Measurements from ENCODE around the gene MRPL27.
A peak's percentile ranks its signal among the peaks of the same experiment; 100 is the strongest.

Gene MRPL27

GRCh38 chr17:50359998-50360461 lies 13.0 kb downstream of the MRPL27 start:
- no peak for DNase-seq

DNA sequence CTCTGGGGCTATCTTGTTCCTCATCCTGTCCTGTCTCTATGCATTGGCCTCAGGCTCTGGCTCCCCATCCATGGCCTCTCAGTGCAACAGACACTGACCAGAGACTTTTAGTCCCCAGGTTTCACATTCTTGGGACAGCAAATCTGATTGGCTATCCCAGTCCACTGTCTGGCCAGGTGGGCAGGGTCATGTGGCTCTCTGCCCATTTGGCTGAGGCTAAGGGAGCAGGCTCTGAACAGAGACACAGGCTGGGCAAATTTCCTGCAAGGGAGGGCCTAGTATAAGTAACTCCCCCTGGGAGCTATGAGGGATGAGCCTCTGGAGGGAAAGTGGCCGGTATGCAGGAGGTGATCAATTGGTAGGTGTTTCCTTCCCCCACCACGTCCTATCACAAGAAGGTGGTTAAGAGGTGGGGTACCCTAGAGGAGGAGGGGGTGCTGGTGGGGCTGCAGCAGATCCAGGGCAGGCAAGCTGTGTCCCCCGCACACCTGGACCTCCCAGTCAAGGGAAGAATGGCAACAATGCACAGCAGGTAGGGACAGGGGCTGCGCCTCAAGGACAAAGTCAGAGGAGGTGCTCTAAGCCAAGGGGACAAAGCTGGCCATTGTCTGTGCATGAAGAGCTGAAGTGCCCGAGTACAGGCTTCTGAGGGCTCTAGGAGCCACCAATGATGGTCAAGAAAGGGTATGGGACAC lies 13.8 kb downstream of the MRPL27 start:
- no peak for DNase-seq

DNA sequence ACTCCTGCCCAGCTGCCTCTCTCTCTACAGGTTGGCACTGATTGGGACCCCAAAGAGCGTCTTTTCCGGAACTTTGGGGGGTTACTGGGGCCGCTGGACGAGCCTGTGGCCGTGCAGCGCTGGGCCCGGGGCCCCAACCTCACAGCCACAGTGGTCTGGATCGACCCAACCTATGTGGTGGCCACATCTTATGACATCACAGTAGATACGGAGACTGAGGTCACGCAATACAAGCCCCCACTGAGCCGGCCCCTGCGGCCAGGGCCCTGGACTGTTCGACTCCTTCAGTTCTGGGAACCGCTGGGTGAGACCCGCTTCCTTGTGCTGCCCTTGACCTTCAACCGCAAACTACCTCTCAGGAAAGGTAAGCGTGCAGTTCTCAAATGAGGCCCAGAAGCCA lies 14.8 kb downstream of the MRPL27 start:
- DNase-seq = no peak

GRCh38 chr17:50356892-50357510 lies 16.0 kb downstream of the MRPL27 start:
- DNase-seq = no peak

DNA sequence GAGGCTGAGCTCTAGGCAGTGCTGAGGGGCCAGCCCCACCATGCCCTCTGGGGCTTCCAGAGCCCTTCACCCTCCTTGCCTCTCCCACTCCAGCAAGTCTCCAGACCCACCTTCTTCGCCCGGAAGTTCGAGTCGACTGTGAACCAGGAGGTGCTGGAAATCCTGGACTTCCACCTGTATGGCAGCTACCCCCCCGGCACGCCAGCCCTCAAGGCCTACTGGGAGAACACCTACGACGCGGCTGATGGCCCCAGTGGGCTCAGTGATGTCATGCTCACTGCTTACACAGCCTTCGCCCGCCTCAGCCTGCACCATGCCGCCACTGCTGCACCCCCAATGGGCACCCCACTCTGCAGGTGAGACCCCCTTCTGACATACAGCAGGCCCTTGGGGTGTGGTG lies 16.6 kb downstream of the MRPL27 start:
- no peak for DNase-seq

DNA sequence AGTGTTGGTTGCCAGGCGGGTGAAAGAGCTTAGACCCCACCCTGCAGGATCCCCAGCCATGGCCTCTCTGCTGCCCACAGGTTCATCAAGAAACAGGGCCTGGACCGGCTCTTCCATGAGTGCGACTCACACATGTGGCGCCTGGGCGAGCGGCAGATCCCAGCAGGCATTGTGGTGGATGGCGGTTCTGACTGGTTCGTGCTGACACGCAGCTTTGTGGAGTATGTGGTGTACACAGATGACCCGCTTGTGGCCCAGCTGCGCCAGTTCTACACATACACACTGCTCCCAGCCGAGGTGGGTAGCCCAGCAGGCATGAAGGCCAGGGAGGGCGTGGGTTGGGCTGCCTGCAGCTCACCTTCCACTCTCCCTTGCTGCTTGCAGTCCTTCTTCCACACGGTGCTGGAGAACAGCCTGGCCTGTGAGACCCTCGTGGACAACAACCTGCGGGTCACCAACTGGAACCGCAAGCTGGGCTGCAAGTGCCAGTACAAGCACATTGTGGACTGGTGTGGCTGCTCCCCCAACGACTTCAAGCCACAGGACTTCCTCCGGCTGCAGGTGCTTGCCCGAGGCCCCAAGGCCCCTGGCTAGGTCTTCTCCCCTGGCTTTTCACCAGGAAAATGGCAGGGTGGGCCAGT lies 17.2 kb downstream of the MRPL27 start:
- no peak for DNase-seq

GRCh38 chr17:50355336-50355700 lies 17.7 kb downstream of the MRPL27 start:
- DNase-seq = no peak

DNA sequence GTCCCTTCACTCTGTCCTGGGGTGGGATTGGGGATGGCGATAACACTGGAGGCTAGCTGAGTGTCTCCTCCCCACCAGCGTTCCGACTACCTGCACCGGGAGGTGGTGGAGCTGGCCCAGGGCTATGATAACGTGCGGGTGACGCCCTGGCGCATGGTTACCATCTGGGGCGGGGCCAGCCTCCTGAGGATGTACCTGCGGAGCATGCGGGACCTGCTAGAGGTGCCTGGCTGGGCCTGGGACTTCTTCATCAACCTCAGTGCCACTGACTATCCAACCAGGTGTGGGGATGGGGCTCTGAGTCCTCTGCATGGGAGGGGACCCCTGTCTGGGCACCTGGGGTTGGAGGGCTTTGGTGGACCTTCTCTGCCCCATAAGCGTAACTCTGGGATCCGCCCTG lies 18.2 kb downstream of the MRPL27 start:
- no peak for DNase-seq

DNA sequence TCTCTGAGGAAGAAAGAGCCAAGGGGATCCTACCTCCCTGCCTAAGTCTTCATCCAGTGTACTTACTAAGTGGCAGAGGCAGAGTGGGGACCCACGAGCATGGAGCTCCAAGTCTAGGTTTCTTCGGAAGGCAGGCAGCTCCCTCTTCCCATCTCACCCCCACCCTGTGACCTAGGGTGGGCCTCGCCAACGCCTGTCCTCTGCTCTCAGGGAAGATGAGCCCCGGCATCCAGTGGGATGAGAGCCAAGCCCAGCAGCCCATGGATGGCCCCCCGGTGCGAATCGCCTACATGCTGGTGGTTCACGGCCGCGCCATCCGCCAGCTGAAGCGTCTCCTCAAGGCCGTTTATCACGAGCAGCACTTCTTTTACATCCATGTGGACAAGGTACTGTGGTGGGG lies 18.8 kb downstream of the MRPL27 start:
- DNase-seq = no peak

DNA sequence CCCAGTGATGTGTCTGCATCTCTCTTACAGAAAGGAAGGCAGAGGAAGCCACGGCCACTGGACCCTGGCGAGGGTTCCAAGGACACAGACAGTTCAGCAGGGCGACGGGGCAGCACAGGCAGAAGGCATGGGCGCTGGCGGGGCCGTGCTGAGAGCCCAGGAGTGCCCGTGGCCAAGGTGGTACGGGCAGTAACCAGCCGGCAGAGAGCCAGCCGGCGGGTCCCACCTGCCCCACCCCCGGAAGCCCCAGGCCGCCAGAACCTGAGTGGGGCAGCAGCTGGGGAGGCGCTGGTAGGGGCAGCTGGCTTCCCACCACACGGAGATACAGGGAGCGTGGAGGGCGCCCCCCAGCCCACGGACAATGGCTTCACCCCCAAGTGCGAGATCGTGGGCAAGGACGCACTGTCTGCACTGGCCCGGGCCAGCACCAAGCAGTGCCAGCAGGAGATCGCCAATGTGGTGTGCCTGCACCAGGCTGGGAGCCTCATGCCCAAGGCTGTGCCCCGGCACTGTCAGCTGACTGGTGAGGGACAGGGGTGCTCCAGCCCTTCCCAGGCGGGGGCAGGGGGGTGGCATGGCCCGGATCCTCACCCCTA lies 19.3 kb downstream of the MRPL27 start:
- DNase-seq = no peak

- no peak for DNase-seq
These were observed 20.0 kb downstream of the MRPL27 start for GRCh38 chr17:50352693-50353599.

- DNase-seq = no peak
These were observed 20.8 kb downstream of the MRPL27 start for GRCh38 chr17:50352072-50352692.

- no peak for DNase-seq
These were observed 22.3 kb downstream of the MRPL27 start for GRCh38 chr17:50350733-50351132.

- DNase-seq = no peak
These were observed 23.8 kb downstream of the MRPL27 start for GRCh38 chr17:50349243-50349600.

DNA sequence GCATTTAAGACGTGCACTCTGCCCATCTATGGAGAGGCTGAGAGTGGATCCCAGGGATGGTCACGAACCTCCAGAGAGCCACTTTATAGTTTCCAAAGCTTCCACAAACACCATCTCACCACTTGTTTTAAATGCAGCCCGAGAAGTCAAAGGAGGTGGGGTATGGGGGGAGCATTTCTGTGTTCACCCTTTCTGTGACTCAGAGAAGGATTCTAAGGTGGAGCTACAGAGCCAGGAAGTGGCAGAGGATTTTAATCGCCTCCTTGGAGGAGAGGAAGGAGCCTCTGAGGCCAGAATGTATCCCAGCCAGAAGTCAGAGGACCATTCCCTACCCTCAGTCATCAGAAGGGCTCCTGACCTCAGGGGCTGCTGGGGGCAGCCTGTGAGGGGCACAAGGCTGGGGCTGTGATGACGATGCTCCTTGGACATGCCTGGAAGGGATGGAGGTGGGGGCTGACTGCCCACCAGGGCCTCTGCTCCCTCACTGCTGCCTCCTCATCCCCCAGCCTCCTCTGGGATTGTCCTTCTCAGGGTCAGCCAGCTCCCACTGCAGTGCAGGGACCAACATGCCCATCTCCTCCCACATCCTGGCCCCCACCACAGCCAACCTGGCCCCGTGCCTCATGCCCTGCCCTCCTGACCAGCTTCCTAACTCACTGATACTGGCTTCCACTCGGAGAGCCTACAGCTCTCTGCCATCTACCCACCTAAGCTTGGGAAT lies 24.3 kb downstream of the MRPL27 start:
- DNase-seq = no peak

- no peak for DNase-seq
These were observed 25.1 kb downstream of the MRPL27 start for GRCh38 chr17:50347894-50348291.

DNA sequence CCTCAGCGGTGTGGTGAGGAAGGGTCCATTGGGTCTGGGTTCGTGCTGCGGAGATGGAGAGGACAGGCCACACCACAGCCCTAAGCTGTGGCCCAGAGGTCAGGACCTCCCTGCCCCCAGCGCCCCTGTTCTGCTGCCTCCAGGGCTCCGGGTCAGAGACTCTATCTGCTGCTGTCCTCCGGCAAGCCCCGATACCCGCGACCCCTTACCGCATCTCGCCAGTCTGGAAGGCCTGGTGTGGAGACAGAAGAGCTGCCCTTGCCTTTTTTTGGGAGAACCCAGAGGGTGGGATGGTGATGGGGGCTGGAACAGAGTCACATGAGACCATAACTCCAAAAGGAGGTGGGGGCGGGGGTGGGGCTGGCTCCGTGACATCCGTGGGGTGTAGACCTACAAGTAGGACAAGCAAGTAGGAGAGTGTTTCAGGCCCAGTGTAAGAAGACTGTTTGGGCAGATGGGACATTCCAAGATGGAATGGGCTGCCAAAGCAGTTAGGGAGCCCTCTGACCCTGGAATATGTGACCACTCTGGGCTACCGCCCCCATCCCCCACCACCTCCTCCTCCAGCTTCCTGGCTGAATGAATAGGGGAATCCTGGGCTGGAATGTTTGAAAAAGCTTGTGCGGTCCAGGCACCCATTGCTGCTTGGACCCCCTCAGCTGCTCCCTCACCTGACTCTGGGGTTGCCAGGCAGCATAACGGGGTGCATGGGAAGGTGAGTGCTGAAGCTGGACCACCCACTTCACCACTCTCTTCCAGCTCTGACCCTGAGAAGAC lies 25.7 kb downstream of the MRPL27 start:
- DNase-seq = no peak

DNA sequence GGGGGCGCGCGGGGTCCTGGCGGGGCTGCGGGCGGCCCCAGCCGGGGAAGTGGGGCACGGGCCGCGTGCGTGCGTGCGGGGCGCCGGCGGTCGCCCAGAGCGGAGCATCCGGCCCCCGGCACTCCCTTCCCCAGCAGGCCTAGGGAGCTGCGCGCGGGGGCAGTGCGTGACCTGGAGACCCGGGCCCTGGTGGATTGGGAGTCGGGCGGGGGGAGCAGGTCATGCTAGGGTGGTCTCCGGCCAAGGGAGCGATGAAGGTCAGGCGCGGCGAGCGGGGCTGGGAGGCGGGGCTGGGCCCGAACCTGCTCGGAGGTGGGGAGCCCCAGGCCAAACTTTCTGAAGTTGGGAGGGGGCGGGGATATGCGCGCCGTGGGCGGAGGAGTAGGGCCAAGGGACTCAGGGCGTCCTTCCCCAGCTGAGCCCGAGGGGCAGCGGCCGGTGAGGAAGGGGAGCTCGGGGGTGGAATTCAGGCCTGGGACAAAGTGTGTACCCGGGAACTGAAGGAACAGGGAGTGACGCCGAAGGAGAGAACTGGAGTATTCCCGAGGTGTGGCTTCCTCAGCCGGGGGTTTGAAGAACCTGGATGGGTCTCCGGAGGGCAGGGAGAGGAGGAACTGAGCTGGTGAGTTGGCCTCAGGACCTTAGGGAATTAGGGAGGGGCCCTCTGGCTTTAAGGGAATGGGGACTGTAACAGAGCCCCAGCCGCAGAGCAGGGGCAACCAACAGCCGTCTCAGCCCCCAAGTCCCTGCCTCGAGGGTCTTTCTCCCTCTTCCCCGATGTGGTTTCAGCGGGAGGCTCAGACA lies 26.5 kb downstream of the MRPL27 start:
- peak; percentile 9 for DNase-seq

DNA sequence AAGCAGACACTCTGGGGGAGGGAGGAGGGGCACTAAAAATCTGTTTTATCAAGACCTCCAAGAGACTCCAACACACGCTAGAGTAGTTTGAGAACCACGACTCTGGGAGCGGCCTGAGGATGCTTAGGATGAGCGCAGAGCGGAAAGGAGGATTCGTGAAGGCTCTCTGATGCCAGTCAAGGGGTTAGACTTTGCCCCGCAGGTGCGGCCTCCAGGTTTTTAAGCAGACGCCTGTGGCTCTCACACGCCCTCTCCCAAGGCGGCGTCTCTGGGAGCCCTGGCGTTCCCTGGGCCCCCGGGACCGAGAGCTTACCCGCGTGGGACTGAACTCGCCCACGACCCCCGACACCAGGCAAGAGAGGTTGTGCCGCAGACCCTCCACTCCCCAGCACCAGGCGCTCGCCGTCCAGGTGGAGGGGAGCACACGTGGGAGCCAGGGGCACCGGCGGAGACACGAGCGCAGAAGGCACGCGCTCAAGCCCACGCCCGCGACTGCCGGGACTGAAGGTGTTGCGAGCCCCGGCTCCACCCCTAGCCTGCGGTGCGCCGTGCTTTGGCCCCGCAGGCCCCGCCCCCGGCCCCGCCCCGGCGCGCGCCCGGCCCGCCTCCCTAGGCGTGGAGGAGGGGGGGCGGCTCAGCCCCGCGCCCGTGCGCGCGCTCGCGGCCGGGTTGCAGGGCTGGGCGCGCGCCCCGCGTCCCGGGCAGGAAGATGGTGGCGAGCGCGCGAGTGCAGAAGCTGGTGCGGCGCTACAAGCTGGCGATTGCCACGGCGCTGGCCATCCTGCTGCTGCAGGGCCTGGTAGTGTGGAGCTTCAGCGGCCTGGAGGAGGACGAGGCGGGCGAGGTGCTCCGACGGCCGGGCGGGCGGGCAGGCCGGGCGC lies 27.3 kb downstream of the MRPL27 start, which contains the start of gene XYLT2:
XYLT2 (plus strand) TSS at position 695 of the 881 bp plus-strand sequence; CDS start at position 710, 15 bp downstream.
- DNase-seq = peak; percentile 37

Data from GF-D8 (cell line).